ENCODE results near the gene PSENEN.
"Not testable (repeated sequence)": the region's sequence is repeated elsewhere in the genome, so short reads cannot be mapped to it uniquely, and the experiment has no call there.

The PSENEN gene

DNA sequence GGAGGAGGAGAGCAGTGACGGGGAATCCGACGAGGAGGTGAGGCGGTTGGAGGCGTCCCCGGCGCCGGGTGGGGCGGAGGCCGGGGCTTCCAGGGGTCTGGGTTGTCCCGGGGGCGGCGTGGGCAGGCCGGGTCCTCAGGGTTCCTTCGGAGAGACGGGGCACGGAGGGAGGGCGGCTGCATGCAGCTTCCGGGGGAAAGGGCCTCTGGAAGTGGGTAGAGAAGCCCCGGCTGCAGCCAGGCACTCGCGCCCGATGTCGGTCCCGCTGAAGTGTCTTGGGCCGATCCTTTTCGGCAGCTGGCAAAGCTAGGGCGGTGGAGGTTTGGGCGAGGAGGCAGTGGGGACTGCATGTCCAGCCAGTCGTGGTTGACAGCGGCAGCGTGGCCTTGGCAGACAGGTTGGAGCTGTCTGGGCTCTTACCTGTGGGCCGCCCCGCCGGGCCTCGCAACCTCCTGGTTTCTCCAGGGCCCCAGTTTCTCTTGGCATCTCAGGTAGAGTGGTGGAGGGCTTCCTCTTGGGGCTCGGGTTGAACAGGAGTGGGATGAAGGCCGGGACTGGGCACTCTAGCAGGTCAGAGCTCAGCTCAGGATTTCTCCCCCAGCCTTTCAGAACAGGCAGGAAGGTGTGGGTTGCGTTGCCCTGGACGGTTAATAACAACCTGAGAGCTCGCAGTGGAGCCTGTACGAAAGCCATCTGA, 27.0 kb upstream of the PSENEN start:
- H3K4me3 ChIP-seq (ENCODE audit: low read depth in 1 of 5, low read length in 5 of 5): peak overlapping the region; percentile 67 to 89 (median 77)
- peaks cover 0 to 38% (median 29%) of the 10 kb centered on the region in 5 donors for H3K36me3 ChIP-seq (ENCODE audit: control insufficient read depth in 5 of 5, insufficient read depth in 5 of 5, low read length in 5 of 5)
- peaks cover 6 to 35% (median 28%) of the 10 kb centered on the region in 5 donors for H3K4me1 ChIP-seq (ENCODE audit: control insufficient read depth in 5 of 5, insufficient read depth in 5 of 5, low read length in 5 of 5)
- H3K9ac ChIP-seq (ENCODE audit: low read length in 5 of 5): peak overlapping the region in 4 of 5 donors; percentile 85 to 91 (median 88)
- H3K27me3 ChIP-seq (ENCODE audit: control insufficient read depth in 5 of 5, insufficient read depth in 4 of 5, low read length in 5 of 5): no peaks in the 10 kb centered on the region
- H3K27ac ChIP-seq (ENCODE audit: low read depth, low read length): peak overlapping the region; percentile 65
- H3K9me3 ChIP-seq (ENCODE audit: control insufficient read depth in 5 of 5, low read length in 5 of 5): no peaks in the 10 kb centered on the region

DNA sequence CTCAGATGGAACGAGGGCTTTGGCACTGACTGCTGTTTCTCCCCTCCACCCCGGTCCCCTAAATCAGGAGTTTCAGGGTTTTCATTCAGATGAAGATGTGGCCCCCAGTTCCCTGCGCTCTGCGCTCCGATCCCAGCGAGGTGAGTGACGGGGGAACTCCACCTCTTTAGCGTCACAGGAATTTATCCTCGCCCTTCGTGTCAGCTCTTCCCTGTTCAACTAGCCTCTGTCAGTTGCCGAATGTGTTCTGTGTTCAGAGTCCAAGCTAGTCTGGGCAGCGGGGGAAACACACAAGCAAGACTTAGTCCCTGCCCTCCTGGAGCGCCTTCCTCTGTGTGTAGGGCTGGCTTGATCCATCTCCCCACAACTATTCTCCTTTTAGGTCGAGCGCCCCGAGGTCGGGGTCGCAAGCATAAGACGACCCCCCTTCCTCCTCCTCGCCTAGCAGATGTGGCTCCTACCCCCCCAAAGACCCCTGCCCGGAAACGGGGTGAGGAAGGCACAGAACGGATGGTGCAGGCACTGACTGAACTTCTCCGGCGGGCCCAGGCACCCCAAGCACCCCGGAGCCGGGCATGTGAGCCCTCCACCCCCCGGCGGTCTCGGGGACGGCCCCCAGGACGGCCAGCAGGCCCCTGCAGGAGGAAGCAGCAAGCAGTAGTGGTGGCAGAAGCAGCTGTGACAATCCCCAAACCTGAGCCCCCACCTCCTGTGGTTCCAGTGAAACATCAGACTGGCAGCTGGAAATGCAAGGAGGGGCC, 25.9 kb upstream of the PSENEN start:
- H3K4me1 ChIP-seq (ENCODE audit: control insufficient read depth in 5 of 5, insufficient read depth in 5 of 5, low read length in 5 of 5): peaks cover 6 to 35% (median 28%) of the 10 kb centered on the region in 5 donors
- no peaks in the 10 kb centered on the region for H3K27me3 ChIP-seq (ENCODE audit: control insufficient read depth in 5 of 5, insufficient read depth in 4 of 5, low read length in 5 of 5)
- peaks cover 0 to 49% (median 40%) of the 10 kb centered on the region in 5 donors for H3K36me3 ChIP-seq (ENCODE audit: control insufficient read depth in 5 of 5, insufficient read depth in 5 of 5, low read length in 5 of 5)
- no peaks in the 10 kb centered on the region for H3K9me3 ChIP-seq (ENCODE audit: control insufficient read depth in 5 of 5, low read length in 5 of 5)
- peak overlapping the region in 4 of 5 donors; percentile 85 to 91 (median 88) for H3K9ac ChIP-seq (ENCODE audit: low read length in 5 of 5)
- H3K27ac ChIP-seq (ENCODE audit: low read depth, low read length): no peak overlapping the region
- H3K4me3 ChIP-seq (ENCODE audit: low read depth in 1 of 5, low read length in 5 of 5): peak overlapping the region; percentile 67 to 89 (median 77)

DNA sequence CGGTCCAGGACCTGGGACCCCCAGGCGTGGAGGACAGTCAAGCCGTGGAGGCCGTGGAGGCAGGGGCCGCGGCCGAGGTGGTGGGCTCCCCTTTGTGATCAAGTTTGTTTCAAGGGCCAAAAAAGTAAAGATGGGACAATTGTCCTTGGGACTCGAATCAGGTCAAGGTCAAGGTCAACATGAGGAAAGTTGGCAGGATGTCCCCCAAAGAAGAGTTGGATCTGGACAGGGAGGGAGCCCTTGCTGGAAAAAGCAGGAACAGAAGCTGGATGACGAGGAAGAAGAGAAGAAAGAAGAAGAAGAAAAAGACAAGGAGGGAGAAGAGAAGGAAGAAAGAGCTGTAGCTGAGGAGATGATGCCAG, 25.3 kb upstream of the PSENEN start:
- peaks cover 6 to 35% (median 28%) of the 10 kb centered on the region in 5 donors for H3K4me1 ChIP-seq (ENCODE audit: control insufficient read depth in 5 of 5, insufficient read depth in 5 of 5, low read length in 5 of 5)
- H3K27ac ChIP-seq (ENCODE audit: low read depth, low read length): no peak overlapping the region

DNA sequence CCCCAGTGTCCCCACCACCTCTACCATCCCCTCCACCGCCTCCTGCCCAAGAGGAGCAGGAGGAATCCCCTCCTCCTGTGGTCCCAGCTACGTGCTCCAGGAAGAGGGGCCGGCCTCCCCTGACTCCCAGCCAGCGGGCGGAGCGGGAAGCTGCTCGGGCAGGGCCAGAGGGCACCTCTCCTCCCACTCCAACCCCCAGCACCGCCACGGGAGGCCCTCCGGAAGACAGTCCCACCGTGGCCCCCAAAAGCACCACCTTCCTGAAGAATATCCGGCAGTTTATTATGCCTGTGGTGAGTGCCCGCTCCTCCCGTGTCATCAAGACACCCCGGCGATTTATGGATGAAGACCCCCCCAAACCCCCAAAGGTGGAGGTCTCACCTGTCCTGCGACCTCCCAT, 24.8 kb upstream of the PSENEN start:
- Histone ChIP-seq H3K27me3 (ENCODE audit: control insufficient read depth in 5 of 5, insufficient read depth in 4 of 5, low read length in 5 of 5) (no peaks in the 10 kb centered on the region), H3K9ac (ENCODE audit: low read length in 5 of 5) (no peak overlapping the region), H3K36me3 (ENCODE audit: control insufficient read depth in 5 of 5, insufficient read depth in 5 of 5, low read length in 5 of 5) (peaks cover 0 to 59% (median 51%) of the 10 kb centered on the region in 5 donors), H3K27ac (ENCODE audit: low read depth, low read length) (no peak overlapping the region), H3K4me3 (ENCODE audit: low read depth in 1 of 5, low read length in 5 of 5) (no peak overlapping the region), H3K4me1 (ENCODE audit: control insufficient read depth in 5 of 5, insufficient read depth in 5 of 5, low read length in 5 of 5) (peaks cover 6 to 32% (median 26%) of the 10 kb centered on the region in 5 donors), H3K9me3 (ENCODE audit: control insufficient read depth in 5 of 5, low read length in 5 of 5) (no peaks in the 10 kb centered on the region)

More for the DNA sequence above, 25.3 kb upstream of the PSENEN start:
- no peaks in the 10 kb centered on the region for H3K27me3 ChIP-seq (ENCODE audit: control insufficient read depth in 5 of 5, insufficient read depth in 4 of 5, low read length in 5 of 5)
- no peak overlapping the region for H3K4me3 ChIP-seq (ENCODE audit: low read depth in 1 of 5, low read length in 5 of 5)
- no peak overlapping the region for H3K9ac ChIP-seq (ENCODE audit: low read length in 5 of 5)
- H3K9me3 ChIP-seq (ENCODE audit: control insufficient read depth in 5 of 5, low read length in 5 of 5): no peaks in the 10 kb centered on the region
- H3K36me3 ChIP-seq (ENCODE audit: control insufficient read depth in 5 of 5, insufficient read depth in 5 of 5, low read length in 5 of 5): peaks cover 0 to 54% (median 46%) of the 10 kb centered on the region in 5 donors

DNA sequence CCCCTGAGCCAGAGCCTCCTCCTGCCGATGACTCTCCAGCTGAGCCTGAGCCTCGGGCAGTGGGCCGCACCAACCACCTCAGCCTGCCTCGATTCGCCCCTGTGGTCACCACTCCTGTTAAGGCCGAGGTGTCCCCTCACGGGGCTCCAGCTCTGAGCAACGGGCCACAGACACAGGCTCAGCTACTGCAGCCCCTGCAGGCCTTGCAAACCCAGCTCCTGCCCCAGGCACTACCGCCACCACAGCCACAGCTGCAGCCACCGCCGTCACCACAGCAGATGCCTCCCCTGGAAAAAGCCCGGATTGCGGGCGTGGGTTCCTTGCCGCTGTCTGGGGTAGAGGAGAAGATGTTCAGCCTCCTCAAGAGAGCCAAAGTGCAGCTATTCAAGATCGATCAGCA, 24.1 kb upstream of the PSENEN start:
- no peaks in the 10 kb centered on the region for H3K27me3 ChIP-seq (ENCODE audit: control insufficient read depth in 5 of 5, insufficient read depth in 4 of 5, low read length in 5 of 5)
- no peak overlapping the region for H3K27ac ChIP-seq (ENCODE audit: low read depth, low read length)
- no peak overlapping the region for H3K4me3 ChIP-seq (ENCODE audit: low read depth in 1 of 5, low read length in 5 of 5)
- H3K36me3 ChIP-seq (ENCODE audit: control insufficient read depth in 5 of 5, insufficient read depth in 5 of 5, low read length in 5 of 5): peaks cover 0 to 66% (median 58%) of the 10 kb centered on the region in 5 donors
- H3K9ac ChIP-seq (ENCODE audit: low read length in 5 of 5): no peak overlapping the region
- H3K4me1 ChIP-seq (ENCODE audit: control insufficient read depth in 5 of 5, insufficient read depth in 5 of 5, low read length in 5 of 5): peaks cover 6 to 25% (median 18%) of the 10 kb centered on the region in 5 donors
- H3K9me3 ChIP-seq (ENCODE audit: control insufficient read depth in 5 of 5, low read length in 5 of 5): no peaks in the 10 kb centered on the region

DNA sequence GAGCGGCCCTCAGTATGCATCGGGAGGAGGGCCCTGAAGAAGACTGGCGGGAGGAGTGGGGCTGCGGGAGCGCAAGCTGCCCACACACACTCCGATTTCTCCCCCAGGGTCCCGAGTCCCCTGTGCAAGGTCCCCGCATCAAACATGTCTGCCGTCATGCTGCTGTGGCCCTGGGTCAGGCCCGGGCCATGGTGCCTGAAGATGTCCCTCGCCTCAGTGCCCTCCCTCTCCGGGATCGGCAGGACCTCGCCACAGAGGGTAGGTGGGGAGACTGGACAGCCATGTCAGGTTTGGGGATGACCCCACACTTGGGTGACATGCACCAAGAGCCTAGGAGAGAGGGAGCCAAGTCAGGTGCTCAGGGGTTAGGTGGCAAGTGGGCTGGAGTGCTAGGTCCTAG, 23.0 kb upstream of the PSENEN start:
- H3K27me3 ChIP-seq (ENCODE audit: control insufficient read depth in 5 of 5, insufficient read depth in 4 of 5, low read length in 5 of 5): no peaks in the 10 kb centered on the region
- H3K9me3 ChIP-seq (ENCODE audit: control insufficient read depth in 5 of 5, low read length in 5 of 5): no peaks in the 10 kb centered on the region
- no peak overlapping the region for H3K9ac ChIP-seq (ENCODE audit: low read length in 5 of 5)
- H3K27ac ChIP-seq (ENCODE audit: low read depth, low read length): no peak overlapping the region
- H3K4me3 ChIP-seq (ENCODE audit: low read depth in 1 of 5, low read length in 5 of 5): no peak overlapping the region
- H3K4me1 ChIP-seq (ENCODE audit: control insufficient read depth in 5 of 5, insufficient read depth in 5 of 5, low read length in 5 of 5): peaks cover 6 to 16% (median 14%) of the 10 kb centered on the region in 5 donors
- H3K36me3 ChIP-seq (ENCODE audit: control insufficient read depth in 5 of 5, insufficient read depth in 5 of 5, low read length in 5 of 5): peaks cover 0 to 77% (median 68%) of the 10 kb centered on the region in 5 donors

DNA sequence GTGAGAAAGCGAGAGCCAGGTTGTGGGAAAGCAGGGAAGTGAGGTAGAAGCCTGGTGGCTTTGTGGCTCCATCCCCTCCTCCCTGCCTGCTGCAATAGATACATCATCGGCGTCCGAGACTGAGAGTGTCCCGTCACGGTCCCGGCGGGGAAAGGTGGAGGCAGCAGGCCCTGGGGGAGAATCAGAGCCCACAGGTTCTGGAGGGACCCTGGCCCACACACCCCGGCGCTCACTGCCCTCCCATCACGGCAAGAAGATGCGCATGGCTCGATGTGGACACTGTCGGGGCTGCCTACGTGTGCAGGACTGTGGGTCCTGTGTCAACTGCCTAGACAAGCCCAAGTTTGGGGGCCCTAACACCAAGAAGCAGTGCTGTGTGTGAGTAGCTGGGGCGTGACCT, 22.6 kb upstream of the PSENEN start:
- H3K36me3 ChIP-seq (ENCODE audit: control insufficient read depth in 5 of 5, insufficient read depth in 5 of 5, low read length in 5 of 5): peaks cover 0 to 82% (median 72%) of the 10 kb centered on the region in 5 donors
- H3K4me3 ChIP-seq (ENCODE audit: low read depth in 1 of 5, low read length in 5 of 5): no peak overlapping the region
- H3K27ac ChIP-seq (ENCODE audit: low read depth, low read length): no peak overlapping the region
- peaks cover 6 to 16% (median 14%) of the 10 kb centered on the region in 5 donors for H3K4me1 ChIP-seq (ENCODE audit: control insufficient read depth in 5 of 5, insufficient read depth in 5 of 5, low read length in 5 of 5)
- H3K27me3 ChIP-seq (ENCODE audit: control insufficient read depth in 5 of 5, insufficient read depth in 4 of 5, low read length in 5 of 5): no peaks in the 10 kb centered on the region
- H3K9ac ChIP-seq (ENCODE audit: low read length in 5 of 5): no peak overlapping the region
- H3K9me3 ChIP-seq (ENCODE audit: control insufficient read depth in 5 of 5, low read length in 5 of 5): no peaks in the 10 kb centered on the region

DNA sequence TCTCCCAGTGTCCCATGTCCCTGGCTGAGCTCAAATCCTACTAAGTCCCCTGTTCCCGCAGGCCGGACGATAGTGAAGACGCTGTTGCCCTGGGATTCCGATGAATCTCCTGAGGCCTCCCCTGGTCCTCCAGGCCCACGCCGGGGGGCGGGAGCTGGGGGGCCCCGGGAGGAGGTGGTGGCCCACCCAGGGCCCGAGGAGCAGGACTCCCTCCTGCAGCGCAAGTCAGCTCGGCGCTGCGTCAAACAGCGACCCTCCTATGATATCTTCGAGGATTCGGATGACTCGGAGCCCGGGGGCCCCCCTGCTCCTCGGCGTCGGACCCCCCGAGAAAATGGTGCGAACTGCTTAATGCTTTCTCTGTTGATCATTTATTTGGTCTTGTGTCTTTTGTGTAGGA, 21.8 kb upstream of the PSENEN start:
- Histone ChIP-seq H3K9ac (ENCODE audit: low read length in 5 of 5) (no peak overlapping the region), H3K27ac (ENCODE audit: low read depth, low read length) (no peak overlapping the region), H3K4me1 (ENCODE audit: control insufficient read depth in 5 of 5, insufficient read depth in 5 of 5, low read length in 5 of 5) (peaks cover 6 to 11% (median 10%) of the 10 kb centered on the region in 5 donors), H3K4me3 (ENCODE audit: low read depth in 1 of 5, low read length in 5 of 5) (no peak overlapping the region), H3K9me3 (ENCODE audit: control insufficient read depth in 5 of 5, low read length in 5 of 5) (no peaks in the 10 kb centered on the region), H3K27me3 (ENCODE audit: control insufficient read depth in 5 of 5, insufficient read depth in 4 of 5, low read length in 5 of 5) (no peaks in the 10 kb centered on the region), H3K36me3 (ENCODE audit: control insufficient read depth in 5 of 5, insufficient read depth in 5 of 5, low read length in 5 of 5) (peaks cover 0 to 89% (median 80%) of the 10 kb centered on the region in 5 donors)

DNA sequence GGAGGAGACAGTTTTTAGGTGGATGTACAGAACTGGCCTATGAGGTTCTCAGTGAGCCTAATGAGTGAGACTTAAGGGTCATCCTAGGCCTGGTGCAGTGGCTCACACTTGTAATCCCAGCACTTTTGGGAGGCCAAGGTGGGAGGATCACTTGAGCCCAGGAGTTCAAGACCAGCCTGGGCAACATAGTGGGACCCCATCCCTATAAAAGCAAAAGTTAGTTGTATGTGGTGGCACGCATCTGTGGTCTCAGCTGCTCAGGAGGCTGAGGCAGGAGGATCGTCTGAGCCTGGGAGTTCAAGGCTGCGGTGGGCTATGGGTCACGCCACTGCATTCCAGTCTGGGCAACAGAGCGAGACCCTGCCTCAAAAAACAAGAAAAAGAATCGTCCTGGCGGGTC, 21.3 kb upstream of the PSENEN start:
- not testable (repeated sequence) for H3K27ac ChIP-seq (ENCODE audit: low read depth, low read length); H3K9ac ChIP-seq (ENCODE audit: low read length in 5 of 5); H3K4me3 ChIP-seq (ENCODE audit: low read depth in 1 of 5, low read length in 5 of 5); H3K4me1 ChIP-seq (ENCODE audit: control insufficient read depth in 5 of 5, insufficient read depth in 5 of 5, low read length in 5 of 5); H3K9me3 ChIP-seq (ENCODE audit: control insufficient read depth in 5 of 5, low read length in 5 of 5); H3K27me3 ChIP-seq (ENCODE audit: control insufficient read depth in 5 of 5, insufficient read depth in 4 of 5, low read length in 5 of 5)
- H3K36me3 ChIP-seq (ENCODE audit: control insufficient read depth in 5 of 5, insufficient read depth in 5 of 5, low read length in 5 of 5): peaks cover 0 to 94% (median 84%) of the 10 kb centered on the region in 5 donors

DNA sequence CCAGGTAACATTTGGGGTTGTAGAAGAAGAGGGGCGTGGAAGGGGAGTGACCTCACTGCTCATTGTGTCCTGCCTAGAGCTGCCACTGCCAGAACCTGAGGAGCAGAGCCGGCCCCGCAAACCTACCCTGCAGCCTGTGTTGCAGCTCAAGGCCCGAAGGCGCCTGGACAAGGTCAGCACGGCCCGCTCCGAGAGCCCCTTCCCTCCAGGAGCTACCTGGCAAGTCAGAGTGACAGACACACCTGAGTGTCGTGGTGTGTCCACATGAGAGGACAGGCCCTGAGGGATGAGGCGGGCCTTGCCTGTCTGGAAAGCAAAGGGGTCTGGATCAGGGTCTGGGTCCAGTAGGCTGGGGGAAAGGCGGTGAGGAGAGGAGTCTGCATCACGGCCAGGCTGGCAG, 20.9 kb upstream of the PSENEN start:
- no peak overlapping the region for H3K27ac ChIP-seq (ENCODE audit: low read depth, low read length)
- H3K4me3 ChIP-seq (ENCODE audit: low read depth in 1 of 5, low read length in 5 of 5): no peak overlapping the region
- no peaks in the 10 kb centered on the region for H3K27me3 ChIP-seq (ENCODE audit: control insufficient read depth in 5 of 5, insufficient read depth in 4 of 5, low read length in 5 of 5)
- H3K36me3 ChIP-seq (ENCODE audit: control insufficient read depth in 5 of 5, insufficient read depth in 5 of 5, low read length in 5 of 5): peaks cover 0 to 97% (median 89%) of the 10 kb centered on the region in 5 donors
- peaks cover 0 to 3% (median 1%) of the 10 kb centered on the region in 5 donors for H3K4me1 ChIP-seq (ENCODE audit: control insufficient read depth in 5 of 5, insufficient read depth in 5 of 5, low read length in 5 of 5)
- no peaks in the 10 kb centered on the region for H3K9me3 ChIP-seq (ENCODE audit: control insufficient read depth in 5 of 5, low read length in 5 of 5)
- no peak overlapping the region for H3K9ac ChIP-seq (ENCODE audit: low read length in 5 of 5)
